Measurements from ENCODE around the gene PDE1A.

Gene PDE1A

GRCh38 chr2:182113334-182113733 lies 313.5 kb downstream of the PDE1A start:
- DNase-seq: no peak

GRCh38 chr2:182110347-182110746 lies 316.5 kb downstream of the PDE1A start:
- DNase-seq: no peak

- no peak for DNase-seq
Measured at GRCh38 chr2:182103526-182103925, 323.3 kb downstream of the PDE1A start.

GRCh38 chr2:182101263-182101662 lies 325.6 kb downstream of the PDE1A start:
- DNase-seq: no peak

- DNase-seq: no peak
Measured at GRCh38 chr2:182098648-182099047, 328.2 kb downstream of the PDE1A start.

- DNase-seq: no peak
Measured at GRCh38 chr2:182097571-182098164, 329.2 kb downstream of the PDE1A start.

GRCh38 chr2:182090486-182090885 lies 336.4 kb downstream of the PDE1A start:
- DNase-seq: no peak

Data from NCI-H2029 (cell line).